Type B pancreatic cell (in vitro differentiated cells): ENCODE measurements around the gene DAGLA. TPM values are rescaled to one million over a fixed set of nuclear protein-coding genes. Genes with fewer than 3 reads are reported as not detected.

Experiments
- DNase-seq: peaks from one replicate; pipeline ENCODE4 v3.0.0; 2021; ENCODE audit warnings: mixed read lengths; ENCODE audit not compliant: unreplicated experiment; ENCODE audit errors: extremely low spot score
- H3K27ac Mint-ChIP-seq: 2 replicates; pipeline ENCODE4 v1.8.0; 2021; ENCODE audit warnings: mild to moderate bottlenecking, mixed read lengths
- H3K27me3 Mint-ChIP-seq: 2 replicates; pipeline ENCODE4 v1.8.0; 2021; ENCODE audit warnings: mixed read lengths
- H3K36me3 Mint-ChIP-seq: 2 replicates; pipeline ENCODE4 v1.8.0; 2021; ENCODE audit warnings: mixed read lengths
- H3K4me1 Mint-ChIP-seq: one replicate; pipeline ENCODE4 v1.8.0; 2021; ENCODE audit warnings: mixed read lengths; ENCODE audit not compliant: unreplicated experiment
- H3K4me3 Mint-ChIP-seq: 2 replicates; pipeline ENCODE4 v1.8.0; 2021; ENCODE audit warnings: mild to moderate bottlenecking, mixed read lengths
- H3K9me3 Mint-ChIP-seq: 2 replicates; pipeline ENCODE4 v1.8.0; 2021; ENCODE audit warnings: mixed read lengths
- CTCF ChIP-seq: fragments of 200-600 bp; sonication (generic); conservative IDR thresholded peaks from 2 replicates; pipeline ENCODE4 v1.5.0; 2021; ENCODE audit warnings: antibody characterized with exemption, mild to moderate bottlenecking
- total RNA-seq: library from RNA; stranded (reverse); gene quantifications from 2 replicates; pipeline ENCODE4 v1.2.1, GENCODE V29; 2021; ENCODE audit warnings: low replicate concordance

The DAGLA gene
- total RNA-seq, 1 donor from 2014 or later = 7.8 TPM

GRCh38 chr11:61742391-61742790, 62.2 kb downstream of the DAGLA start:
- H3K36me3 Mint-ChIP-seq = no peaks in the 10 kb centered on the region

GRCh38 chr11:61743486-61744095, 63.4 kb downstream of the DAGLA start:
- DNase-seq = no peak
- no peak overlapping the region for H3K4me3 Mint-ChIP-seq
- no peaks in the 10 kb centered on the region for H3K27me3 Mint-ChIP-seq
- H3K4me1 Mint-ChIP-seq = peaks cover 4% of the 10 kb centered on the region
- no peak overlapping the region for H3K27ac Mint-ChIP-seq
- H3K9me3 Mint-ChIP-seq = no peaks in the 10 kb centered on the region
- no peaks in the 10 kb centered on the region for H3K36me3 Mint-ChIP-seq
- TF ChIP-seq CTCF = no peak

More at GRCh38 chr11:61742391-61742790, 62.2 kb downstream of the DAGLA start:
- no peak for TF ChIP-seq CTCF
- no peak overlapping the region for H3K27ac Mint-ChIP-seq
- H3K4me1 Mint-ChIP-seq = peaks cover 4% of the 10 kb centered on the region
- DNase-seq = no peak
- H3K9me3 Mint-ChIP-seq = no peaks in the 10 kb centered on the region
- H3K4me3 Mint-ChIP-seq = no peak overlapping the region
- no peaks in the 10 kb centered on the region for H3K27me3 Mint-ChIP-seq

- Mint-ChIP-seq H3K4me1 (peaks cover 6% of the 10 kb centered on the region), H3K4me3 (no peak overlapping the region), H3K27me3 (no peaks in the 10 kb centered on the region), H3K27ac (no peak overlapping the region), H3K36me3 (no peaks in the 10 kb centered on the region), H3K9me3 (no peaks in the 10 kb centered on the region)
- no peak for TF ChIP-seq CTCF
- no peak for DNase-seq
Observed at GRCh38 chr11:61744181-61744580, 64.0 kb downstream of the DAGLA start.

- TF ChIP-seq CTCF = no peak
Observed at GRCh38 chr11:61744609-61745156, 64.5 kb downstream of the DAGLA start.

GRCh38 chr11:61745781-61746441, 65.7 kb downstream of the DAGLA start:
- H3K4me1 Mint-ChIP-seq = peaks cover 10% of the 10 kb centered on the region
- no peaks in the 10 kb centered on the region for H3K36me3 Mint-ChIP-seq
- TF ChIP-seq CTCF = no peak
- DNase-seq = no peak
- peaks cover 1% of the 10 kb centered on the region for H3K27me3 Mint-ChIP-seq
- H3K9me3 Mint-ChIP-seq = no peaks in the 10 kb centered on the region
- H3K4me3 Mint-ChIP-seq = no peak overlapping the region
- H3K27ac Mint-ChIP-seq = no peak overlapping the region

More at GRCh38 chr11:61744609-61745156, 64.5 kb downstream of the DAGLA start:
- Mint-ChIP-seq H3K36me3 (no peaks in the 10 kb centered on the region), H3K27ac (no peak overlapping the region), H3K9me3 (no peaks in the 10 kb centered on the region), H3K4me1 (peaks cover 10% of the 10 kb centered on the region), H3K27me3 (no peaks in the 10 kb centered on the region), H3K4me3 (no peak overlapping the region)
- no peak for DNase-seq
